HG03378 (cell line): Measurements from ENCODE around the gene AJAP1.

ENCODE experiments used
- ATAC-seq: cut with Tn5 transposase; IDR thresholded peaks from one replicate; pipeline ENCODE4 v1.9.1; 2021; ENCODE audit warnings: mild to moderate bottlenecking, moderate library complexity; ENCODE audit not compliant: unreplicated experiment

AJAP1 gene

DNA sequence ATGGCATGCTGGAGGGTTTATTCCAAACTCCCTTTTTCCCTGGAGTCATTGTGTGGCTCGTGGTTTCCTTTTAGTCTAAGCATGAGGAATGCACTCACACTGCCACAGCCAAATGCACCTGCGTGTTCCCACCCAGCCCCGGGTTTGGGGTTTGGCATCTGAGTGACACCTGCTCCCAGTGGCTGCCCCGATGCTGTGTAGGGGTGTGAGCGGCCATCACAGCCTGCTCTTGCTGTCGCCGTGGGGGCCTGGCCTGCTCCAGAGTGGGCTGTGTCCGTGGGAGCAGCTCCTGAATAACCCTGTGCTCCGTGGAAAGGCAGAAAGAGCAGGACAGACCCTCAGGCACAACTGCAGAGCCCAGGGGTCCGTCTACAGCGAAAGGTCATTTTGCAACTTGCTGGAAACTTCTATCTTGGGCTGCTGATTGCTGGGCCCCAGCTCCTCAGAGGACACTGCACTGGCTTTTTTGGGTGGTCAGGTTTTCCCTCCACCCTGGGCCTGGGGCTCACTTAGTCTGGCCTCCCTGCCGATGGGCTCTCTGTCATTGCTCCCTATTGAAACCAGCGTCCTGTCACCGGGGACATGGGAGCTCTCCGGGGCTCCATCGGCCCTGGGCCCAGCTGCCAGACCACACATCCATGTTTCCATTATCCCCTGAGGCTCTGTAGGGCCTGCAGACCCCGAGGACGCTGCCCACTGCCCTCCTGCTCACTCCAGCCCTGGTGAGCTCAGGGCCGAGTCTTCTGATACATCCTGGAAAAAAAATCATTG, 74.1 kb downstream of the AJAP1 start:
- no peak for ATAC-seq

GRCh38 chr1:4729090-4729471, 74.7 kb downstream of the AJAP1 start:
- ATAC-seq = no peak

DNA sequence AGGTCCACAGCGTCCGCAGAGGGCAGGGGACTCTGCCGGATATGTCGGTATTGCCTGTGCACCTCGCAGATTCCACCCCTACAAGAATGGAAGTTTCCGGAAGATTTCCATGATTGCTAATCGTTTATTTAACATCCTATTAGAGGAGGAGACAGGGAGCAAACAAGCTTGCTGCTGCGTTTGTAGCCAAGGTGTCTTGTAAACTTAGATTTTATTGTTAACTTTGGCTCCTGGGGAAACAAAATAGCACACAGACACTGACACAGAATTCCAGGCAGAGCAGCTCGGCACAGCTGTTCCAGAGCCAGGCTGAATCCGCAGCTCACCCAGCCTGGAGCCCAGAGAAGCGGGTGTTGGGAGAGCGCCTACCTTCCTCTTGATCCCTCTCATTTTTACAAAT, 75.7 kb downstream of the AJAP1 start:
- no peak for ATAC-seq

GRCh38 chr1:4733446-4734177, 79.2 kb downstream of the AJAP1 start:
- ATAC-seq = no peak

DNA sequence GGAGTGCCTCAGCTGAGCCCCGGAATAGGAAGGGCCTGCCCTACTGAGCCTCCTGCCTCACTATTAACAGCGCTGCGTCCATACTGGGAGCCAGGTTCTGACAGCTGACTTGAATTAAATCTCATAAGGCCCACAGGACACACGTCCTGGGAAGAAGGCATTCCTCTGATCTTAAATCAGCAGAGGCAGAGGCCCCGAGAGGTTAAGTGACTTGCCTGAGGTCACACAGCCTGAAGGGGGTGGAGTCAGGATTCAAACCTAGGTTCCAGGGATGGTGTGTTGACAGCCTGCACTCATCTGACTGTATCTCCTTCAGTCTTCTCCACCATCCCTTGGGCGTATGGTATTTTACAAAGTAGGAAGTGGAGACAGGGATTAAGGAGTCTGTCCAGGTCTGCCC, 79.8 kb downstream of the AJAP1 start:
- ATAC-seq = no peak

- no peak for ATAC-seq
These were observed 80.4 kb downstream of the AJAP1 start for GRCh38 chr1:4734791-4735190.

GRCh38 chr1:4736254-4736653, 81.8 kb downstream of the AJAP1 start:
- no peak for ATAC-seq

DNA sequence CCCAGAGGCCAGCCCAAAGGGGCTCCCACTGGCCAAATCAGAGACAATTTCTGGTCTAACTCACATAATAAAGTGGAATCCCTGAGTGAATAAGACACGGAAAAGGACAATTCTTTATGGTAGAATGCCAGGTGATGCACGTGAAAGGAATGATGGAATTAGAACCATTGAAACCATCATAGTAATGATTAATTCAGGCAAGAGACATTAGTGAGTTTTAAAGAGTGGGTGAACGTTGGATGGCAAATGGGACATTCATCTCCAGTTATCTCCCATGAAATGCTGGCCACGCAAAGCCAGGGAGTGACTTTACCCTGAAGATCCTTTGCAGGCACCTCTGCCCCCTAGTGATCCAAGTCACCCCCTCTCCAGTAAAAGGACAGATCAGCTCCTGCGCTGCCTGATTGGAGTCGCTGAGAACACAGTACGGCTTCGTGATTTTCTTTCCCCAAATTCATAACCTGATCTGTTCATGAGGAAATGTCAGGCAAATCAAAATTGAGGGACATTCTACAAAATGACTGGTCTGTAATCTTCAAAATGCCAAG, 87.5 kb downstream of the AJAP1 start:
- no peak for ATAC-seq

GRCh38 chr1:4743978-4744750, 89.8 kb downstream of the AJAP1 start:
- ATAC-seq = no peak

DNA sequence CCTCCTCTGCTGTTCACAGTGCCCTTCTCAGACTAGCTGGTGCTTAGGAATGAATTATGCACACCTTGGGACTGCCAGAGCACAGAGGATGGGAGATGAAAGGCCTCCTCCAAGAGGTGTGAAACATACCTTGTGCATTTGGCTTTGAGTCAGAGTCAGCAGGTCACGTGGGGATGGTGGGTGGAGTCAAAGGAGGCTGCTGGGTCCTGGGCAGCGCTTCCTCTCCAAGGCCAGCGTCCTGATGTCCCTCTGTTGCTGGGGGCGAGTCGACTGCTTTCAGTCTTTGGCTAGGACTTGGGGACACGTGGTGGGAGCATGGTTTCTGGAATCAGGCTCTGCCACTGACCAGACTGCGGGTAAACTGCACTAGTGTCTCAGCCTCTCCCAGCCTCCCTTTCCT, 91.2 kb downstream of the AJAP1 start:
- no peak for ATAC-seq

GRCh38 chr1:4749406-4749805, 95.0 kb downstream of the AJAP1 start:
- no peak for ATAC-seq

DNA sequence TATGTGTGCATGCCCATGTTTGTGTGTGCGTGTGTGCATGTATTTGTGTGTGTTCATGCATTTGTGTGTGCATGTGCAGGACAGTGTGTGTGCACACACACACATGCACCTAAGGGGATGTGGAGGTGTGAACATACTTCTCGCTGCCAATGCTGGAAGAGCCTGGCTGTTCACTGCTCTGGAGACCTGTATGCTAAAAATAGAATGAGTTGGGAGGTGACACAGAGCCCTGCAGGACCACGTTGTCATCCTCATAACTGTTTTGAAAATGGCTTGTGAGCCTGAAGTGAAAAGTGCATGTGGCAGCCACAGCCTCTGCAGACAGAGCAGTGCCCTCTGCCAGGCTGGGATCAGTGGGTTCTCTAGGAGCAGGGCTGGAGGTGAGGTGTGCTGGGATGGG, 95.8 kb downstream of the AJAP1 start:
- ATAC-seq = no peak

- ATAC-seq = no peak
These were observed 97.7 kb downstream of the AJAP1 start for GRCh38 chr1:4752059-4752458.

DNA sequence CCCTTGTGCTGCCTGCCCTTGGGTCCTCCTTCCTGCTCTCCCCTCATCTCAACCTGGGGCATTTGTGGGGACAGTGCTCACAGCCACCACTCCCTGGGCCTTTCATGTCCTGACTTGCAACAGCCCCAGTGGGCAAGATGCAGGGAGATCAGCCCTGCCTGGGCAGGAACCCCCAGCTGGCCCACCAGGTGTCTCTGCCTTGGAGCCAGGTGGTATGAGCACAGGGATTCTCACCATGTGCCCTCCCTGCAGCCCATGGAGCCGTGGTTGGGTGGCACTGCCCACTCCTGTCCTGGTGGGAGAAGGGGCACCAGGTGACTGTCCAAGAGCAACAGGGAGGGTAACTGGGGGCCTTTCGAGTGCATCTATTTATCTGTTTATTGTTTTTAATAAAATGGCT, 100.4 kb downstream of the AJAP1 start:
- ATAC-seq = no peak

DNA sequence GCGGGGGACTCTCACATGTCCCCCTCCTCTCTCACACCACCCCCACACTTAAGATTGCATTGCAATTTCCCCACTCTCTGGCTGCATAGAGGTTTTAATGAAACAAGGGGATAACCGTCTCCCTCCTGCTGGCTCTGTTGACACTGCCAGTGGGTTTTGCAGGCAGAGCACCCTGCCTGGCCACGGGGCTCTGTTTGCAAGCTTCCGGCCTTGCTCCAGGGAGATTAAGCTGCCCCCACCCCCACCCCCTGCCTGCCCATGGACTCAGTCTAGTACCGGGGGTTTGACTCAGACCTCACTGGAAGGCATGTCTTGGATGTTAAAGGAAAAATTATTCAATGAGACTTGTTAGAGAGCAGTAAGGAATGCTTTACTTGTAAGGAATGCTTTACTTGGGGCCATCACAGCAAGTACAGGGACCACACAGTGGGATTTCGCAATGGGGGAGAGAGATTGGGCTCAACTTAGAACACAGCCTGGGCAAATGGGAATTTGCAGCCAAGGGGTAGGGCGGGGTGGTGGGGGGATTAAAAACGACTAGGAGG, 101.0 kb downstream of the AJAP1 start:
- ATAC-seq = no peak

GRCh38 chr1:4755864-4756504, 101.6 kb downstream of the AJAP1 start:
- ATAC-seq = no peak

GRCh38 chr1:4756851-4757580, 102.6 kb downstream of the AJAP1 start:
- ATAC-seq = no peak

DNA sequence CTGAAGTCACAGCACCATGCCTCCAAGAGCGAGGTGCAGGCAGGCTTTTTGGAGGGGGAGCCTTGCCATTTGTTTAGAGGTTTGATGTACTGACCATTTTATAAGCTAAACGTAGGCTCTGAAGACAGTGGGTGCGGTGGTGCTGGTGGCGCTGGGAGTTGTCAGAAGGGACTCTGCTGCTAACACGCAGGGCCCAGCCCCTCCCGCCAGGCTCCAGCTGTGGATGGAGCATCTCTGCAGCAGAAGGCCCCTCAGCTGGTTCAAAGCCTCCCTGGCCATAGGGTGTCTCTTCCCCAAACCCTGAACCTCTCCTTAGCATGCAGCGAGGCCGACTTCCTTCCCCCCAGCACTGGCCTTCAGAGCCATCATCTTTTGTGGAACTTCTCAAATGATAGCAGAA, 105.3 kb downstream of the AJAP1 start:
- ATAC-seq = no peak

GRCh38 chr1:4760088-4760487, 105.7 kb downstream of the AJAP1 start:
- no peak for ATAC-seq

DNA sequence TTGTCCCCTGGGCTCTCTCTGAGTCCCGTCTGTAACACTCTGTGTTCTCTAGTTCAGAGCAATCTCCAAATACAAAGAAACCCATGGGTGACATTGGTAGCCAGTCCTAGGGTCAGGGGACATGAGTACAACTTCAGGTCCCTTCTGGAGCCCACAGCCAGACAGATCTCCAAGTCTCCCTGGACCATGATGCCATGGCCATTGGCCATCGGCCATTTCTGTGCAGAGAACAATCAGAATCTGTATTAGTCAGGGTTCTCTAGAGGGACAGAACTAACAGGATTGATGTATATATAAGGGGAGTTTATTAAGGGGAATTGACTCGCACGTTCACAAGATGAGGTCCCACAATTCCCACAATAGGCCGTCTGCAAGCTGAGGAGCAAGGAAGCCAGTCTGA, 106.9 kb downstream of the AJAP1 start:
- no peak for ATAC-seq
